22Rv1 (cell line): ENCODE measurements around the gene SPOCK1.

Source experiments
- H3K27ac ChIP-seq: fragments of 450-650 bp; 2 replicates; pipeline ENCODE4 v1.5.1; 2017
- CTCF ChIP-seq: fragments of 450-650 bp; IDR thresholded peaks from 2 replicates; pipeline ENCODE4 v1.5.1; 2017; ENCODE audit warnings: mild to moderate bottlenecking
- ZFX ChIP-seq: fragments of 450-650 bp; IDR thresholded peaks from 2 replicates; pipeline ENCODE4 v1.6.1; 2017; ENCODE audit warnings: antibody characterized with exemption, borderline replicate concordance

SPOCK1 gene

DNA sequence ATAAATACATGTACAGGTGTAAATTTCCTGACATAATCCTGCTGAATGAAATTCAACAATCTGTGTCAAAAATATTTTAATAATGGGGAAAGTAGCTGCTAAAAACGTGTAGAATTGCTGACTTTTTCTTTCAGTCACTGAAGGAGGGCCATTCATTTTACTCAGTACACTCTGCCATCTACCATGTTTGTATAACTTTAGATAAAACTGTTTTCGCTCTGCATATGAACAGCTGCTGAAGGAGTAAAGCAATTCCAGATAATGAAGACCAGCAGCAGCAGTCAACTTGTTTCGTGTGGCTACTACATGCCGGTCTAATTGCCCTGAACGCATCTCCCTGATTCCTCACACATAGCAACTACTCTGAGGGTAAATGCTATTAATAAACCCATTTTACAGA, 380.5 kb downstream of the SPOCK1 start:
- TF ChIP-seq CTCF (no peak), ZFX (no peak)

GRCh38 chr5:137115152-137115551, 384.0 kb downstream of the SPOCK1 start:
- TF ChIP-seq ZFX, result no peak
- TF ChIP-seq CTCF, result no peak
- H3K27ac ChIP-seq, result no peak overlapping the region

More for the DNA sequence above, 380.5 kb downstream of the SPOCK1 start:
- no peak overlapping the region for H3K27ac ChIP-seq

DNA sequence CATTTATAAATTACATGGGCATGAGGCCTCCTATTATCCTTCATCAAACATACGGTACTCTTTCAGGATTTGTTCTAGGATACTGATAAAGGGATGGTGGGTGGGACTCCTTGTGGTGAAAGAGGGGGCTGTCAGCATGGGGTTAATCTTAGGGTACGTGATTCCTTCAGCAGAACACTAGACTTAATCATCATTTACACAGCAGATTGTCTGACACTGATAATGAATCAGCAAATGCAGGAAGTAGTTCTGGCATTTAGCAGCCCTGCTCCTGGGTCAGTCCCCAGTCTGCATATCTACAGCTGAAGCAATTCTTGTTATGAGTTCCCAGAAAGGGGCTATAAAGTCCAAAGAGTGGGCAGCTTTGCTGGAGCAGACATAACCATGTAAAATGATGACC, 384.6 kb downstream of the SPOCK1 start:
- TF ChIP-seq CTCF (no peak), ZFX (no peak)
- H3K27ac ChIP-seq, result no peak overlapping the region

DNA sequence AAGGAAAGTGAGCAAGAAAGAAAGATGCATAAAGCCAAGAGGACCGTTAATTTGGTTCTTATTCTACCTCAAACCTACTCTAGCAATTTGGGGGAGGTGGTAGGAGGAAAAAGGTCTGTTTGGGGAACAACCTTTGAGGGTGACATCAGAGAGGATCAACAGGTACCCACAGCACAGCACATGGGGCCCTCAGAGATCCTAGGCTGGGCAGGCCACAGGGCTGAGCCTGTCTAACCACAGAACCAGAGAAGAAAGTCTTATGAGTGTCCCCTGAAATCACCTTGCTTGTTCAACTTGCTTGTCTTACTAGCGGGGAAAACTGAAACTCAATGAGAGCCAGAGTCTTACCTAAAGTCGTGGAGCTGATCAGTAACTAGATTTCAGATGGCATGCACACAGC, 385.2 kb downstream of the SPOCK1 start:
- H3K27ac ChIP-seq, result no peak overlapping the region
- TF ChIP-seq CTCF, result no peak

DNA sequence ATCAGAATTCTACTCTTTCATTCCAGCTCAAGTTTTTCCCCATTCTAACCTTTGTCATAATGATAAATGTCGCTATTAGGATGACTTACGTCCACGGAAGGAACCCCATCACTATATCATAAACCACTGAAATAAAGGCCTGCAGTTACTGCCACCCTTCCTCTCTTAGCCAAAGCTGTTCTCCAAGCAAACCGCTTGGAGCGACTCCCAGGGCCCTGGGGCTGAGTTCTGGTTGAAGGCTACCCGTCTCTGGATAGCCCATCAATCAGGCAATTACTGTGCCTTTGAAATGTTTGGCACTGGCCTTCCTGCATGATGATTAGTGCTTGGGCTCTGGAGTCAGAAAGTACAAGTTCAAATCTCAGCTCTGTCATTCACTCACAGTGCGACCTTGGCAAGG, 386.0 kb downstream of the SPOCK1 start:
- H3K27ac ChIP-seq, result no peak overlapping the region
- TF ChIP-seq CTCF (no peak), ZFX (no peak)

DNA sequence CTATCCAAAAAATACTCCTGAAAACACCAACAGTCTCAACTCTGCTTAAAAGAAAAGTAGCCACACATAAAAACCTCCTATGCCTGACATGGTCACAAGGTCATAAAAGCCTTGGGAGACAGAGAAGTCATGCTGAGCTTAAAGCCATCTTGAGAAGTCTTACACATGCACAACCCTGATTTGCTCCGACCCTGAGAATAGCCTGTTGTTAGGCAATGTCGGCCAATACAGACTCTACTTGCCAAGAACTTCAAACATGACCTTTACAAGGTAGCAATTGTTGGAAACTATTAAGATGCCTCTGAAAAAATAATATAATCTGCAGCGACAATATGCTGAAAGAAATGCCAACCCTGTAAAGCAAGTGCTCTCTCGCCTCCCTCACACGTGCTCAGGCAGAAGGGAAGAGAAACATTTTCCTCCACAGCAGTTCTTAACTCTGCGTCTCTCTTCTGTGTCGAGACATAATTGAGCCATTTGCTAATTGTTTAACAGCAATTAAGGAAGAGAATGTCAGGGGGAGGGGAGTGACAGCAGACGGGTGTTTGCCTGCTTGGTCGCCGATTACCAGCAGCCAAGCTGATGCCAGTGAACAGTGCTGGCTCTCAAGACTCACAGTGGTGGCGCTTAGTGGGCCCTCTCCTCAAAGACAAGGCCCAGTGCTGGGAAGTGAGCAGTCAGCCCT, 393.6 kb downstream of the SPOCK1 start:
- no peak overlapping the region for H3K27ac ChIP-seq
- no peak for TF ChIP-seq CTCF
- no peak for TF ChIP-seq ZFX

- H3K27ac ChIP-seq, result no peak overlapping the region
- TF ChIP-seq ZFX (no peak), CTCF (no peak)
Observed at GRCh38 chr5:137101544-137101943, 397.6 kb downstream of the SPOCK1 start.
